WTC11 (cell line): Measurements from ENCODE around the gene TBL1X. TPM values are rescaled to one million over a fixed set of nuclear protein-coding genes. Genes with fewer than 3 reads are reported as not detected.

Source experiments
- ATAC-seq: fragments of 200-7000 bp; cut with Tn5 transposase; 2 replicates; pipeline ENCODE4 v1.10.0; 2021; ENCODE audit warnings: mild to moderate bottlenecking, moderate library complexity
- CTCF ChIA-PET: fragments of 300-600 bp; sonication (Branson Sonifier 250); formaldehyde crosslinking; loops from one replicate; lab custom pipeline; 2021; ENCODE audit warnings: antibody characterized with exemption; lab: Charles Lee
- POLR2A ChIA-PET: fragments of 350-600 bp; sonication (Branson Sonifier 250); formaldehyde crosslinking; loops from one replicate; lab custom pipeline; 2021; ENCODE audit warnings: antibody characterized with exemption; lab: Charles Lee
- DNase-seq: peaks from one replicate; pipeline ENCODE4 v3.0.0; 2021; ENCODE audit warnings: low spot score
- H3K27ac Mint-ChIP-seq: 2 replicates; pipeline ENCODE4 v1.8.0; 2021; ENCODE audit warnings: mixed read lengths
- H3K27me3 Mint-ChIP-seq: 2 replicates; pipeline ENCODE4 v1.8.0; 2021; ENCODE audit warnings: low read depth, mild to moderate bottlenecking, moderate library complexity, mixed read lengths
- H3K36me3 Mint-ChIP-seq: 2 replicates; pipeline ENCODE4 v1.8.0; 2021; ENCODE audit warnings: mixed read lengths
- H3K4me1 Mint-ChIP-seq: 2 replicates; pipeline ENCODE4 v1.8.0; 2022; ENCODE audit warnings: mixed read lengths
- H3K4me3 Mint-ChIP-seq: 2 replicates; pipeline ENCODE4 v1.8.0; 2021; ENCODE audit warnings: mild to moderate bottlenecking, moderate library complexity, mixed read lengths
- H3K9me3 Mint-ChIP-seq: 2 replicates; pipeline ENCODE4 v1.8.0; 2021; ENCODE audit warnings: mixed read lengths
- AFF4 ChIP-seq: sonication (generic); formaldehyde crosslinking; IDR thresholded peaks from 2 replicates; pipeline ENCODE4 v1.8.1; 2023; ENCODE audit warnings: mild to moderate bottlenecking, missing genetic modification reagents, borderline replicate concordance
- AR ChIP-seq: fragments of 250-450 bp; sonication (Bioruptor Pico); IDR thresholded peaks from 2 replicates; pipeline ENCODE4 v1.9.0; 2021; ENCODE audit warnings: mild to moderate bottlenecking
- CBFB ChIP-seq: sonication (generic); formaldehyde crosslinking; IDR thresholded peaks from 2 replicates; pipeline ENCODE4 v1.8.1; 2022; ENCODE audit warnings: mild to moderate bottlenecking, low read depth, missing genetic modification reagents
- CREB1 ChIP-seq: sonication (generic); formaldehyde crosslinking; IDR thresholded peaks from 2 replicates; pipeline ENCODE4 v1.8.0; 2023; ENCODE audit warnings: mild to moderate bottlenecking, missing genetic modification reagents
- E2F1 ChIP-seq: sonication (generic); formaldehyde crosslinking; IDR thresholded peaks from 2 replicates; pipeline ENCODE4 v1.8.0; 2022; ENCODE audit warnings: mild to moderate bottlenecking, missing genetic modification reagents
- ELF4 ChIP-seq: sonication (generic); formaldehyde crosslinking; IDR thresholded peaks from 2 replicates; pipeline ENCODE4 v1.8.1; 2022; ENCODE audit warnings: low read depth, mild to moderate bottlenecking, moderate library complexity, missing genetic modification reagents
- JUN ChIP-seq: sonication (generic); formaldehyde crosslinking; IDR thresholded peaks from 2 replicates; pipeline ENCODE4 v1.8.0; 2023; ENCODE audit warnings: mild to moderate bottlenecking, missing genetic modification reagents
- KAT7 ChIP-seq: sonication (generic); formaldehyde crosslinking; IDR thresholded peaks from 2 replicates; pipeline ENCODE4 v1.8.1; 2023; ENCODE audit warnings: missing genetic modification reagents, mild to moderate bottlenecking, borderline replicate concordance
- MXD4 ChIP-seq: fragments of 250-450 bp; sonication (Bioruptor Pico); IDR thresholded peaks from 2 replicates; pipeline ENCODE4 v1.8.0; 2021; ENCODE audit warnings: mild to moderate bottlenecking, moderate library complexity, borderline replicate concordance
- SOX15 ChIP-seq: fragments of 250-450 bp; sonication (Bioruptor Pico); IDR thresholded peaks from 2 replicates; pipeline ENCODE4 v1.9.0; 2021; ENCODE audit warnings: mild to moderate bottlenecking
- TEAD4 ChIP-seq: sonication (generic); formaldehyde crosslinking; IDR thresholded peaks from 2 replicates; pipeline ENCODE4 v1.8.0; 2022; ENCODE audit warnings: mild to moderate bottlenecking, missing genetic modification reagents
- TP53 ChIP-seq: sonication (generic); formaldehyde crosslinking; IDR thresholded peaks from 2 replicates; pipeline ENCODE4 v1.8.1; 2023; ENCODE audit warnings: mild to moderate bottlenecking, missing genetic modification reagents
- ZBTB21 ChIP-seq: sonication (generic); formaldehyde crosslinking; IDR thresholded peaks from 2 replicates; pipeline ENCODE4 v1.8.1; 2023; ENCODE audit warnings: mild to moderate bottlenecking, missing genetic modification reagents, borderline replicate concordance
- ZMAT4 ChIP-seq: fragments of 250-450 bp; sonication (Bioruptor Pico); IDR thresholded peaks from 2 replicates; pipeline ENCODE4 v1.9.0; 2021; ENCODE audit warnings: mild to moderate bottlenecking
- ZNF138 ChIP-seq: sonication (generic); formaldehyde crosslinking; conservative IDR thresholded peaks from 2 replicates; pipeline ENCODE4 v1.8.1; 2022; ENCODE audit warnings: mild to moderate bottlenecking, moderate library complexity, missing genetic modification reagents
- ZSCAN18 ChIP-seq: fragments of 250-450 bp; sonication (Bioruptor Pico); IDR thresholded peaks from 2 replicates; pipeline ENCODE4 v2.1.2; 2022; ENCODE audit warnings: mild to moderate bottlenecking, moderate library complexity
- total RNA-seq: library from RNA; stranded (reverse); gene quantifications from 3 replicates; pipeline ENCODE4 v1.2.3, GENCODE V29; 2021
- TF ChIP-seq, protein P1 (sequence below): sonication (generic); formaldehyde crosslinking; IDR thresholded peaks from 2 replicates; pipeline ENCODE4 v1.8.0; 2022; ENCODE audit warnings: mild to moderate bottlenecking, missing genetic modification reagents
- TF ChIP-seq, protein P2 (sequence below): sonication (generic); formaldehyde crosslinking; IDR thresholded peaks from 2 replicates; pipeline ENCODE4 v1.8.1; 2022; ENCODE audit warnings: mild to moderate bottlenecking, missing genetic modification reagents, moderate library complexity, borderline replicate concordance
- TF ChIP-seq, protein P3 (sequence below): fragments of 250-450 bp; sonication (Bioruptor Pico); IDR thresholded peaks from 2 replicates; pipeline ENCODE4 v1.8.0; 2021; ENCODE audit warnings: mild to moderate bottlenecking

Gene TBL1X
- total RNA-seq, 1 experiment from 2014 or later, result 27.7 TPM

- TF ChIP-seq AR (no peak), ELF4 (CRISPR knock-in tag) (no peak)
- TF ChIP-seq, protein P1, sequence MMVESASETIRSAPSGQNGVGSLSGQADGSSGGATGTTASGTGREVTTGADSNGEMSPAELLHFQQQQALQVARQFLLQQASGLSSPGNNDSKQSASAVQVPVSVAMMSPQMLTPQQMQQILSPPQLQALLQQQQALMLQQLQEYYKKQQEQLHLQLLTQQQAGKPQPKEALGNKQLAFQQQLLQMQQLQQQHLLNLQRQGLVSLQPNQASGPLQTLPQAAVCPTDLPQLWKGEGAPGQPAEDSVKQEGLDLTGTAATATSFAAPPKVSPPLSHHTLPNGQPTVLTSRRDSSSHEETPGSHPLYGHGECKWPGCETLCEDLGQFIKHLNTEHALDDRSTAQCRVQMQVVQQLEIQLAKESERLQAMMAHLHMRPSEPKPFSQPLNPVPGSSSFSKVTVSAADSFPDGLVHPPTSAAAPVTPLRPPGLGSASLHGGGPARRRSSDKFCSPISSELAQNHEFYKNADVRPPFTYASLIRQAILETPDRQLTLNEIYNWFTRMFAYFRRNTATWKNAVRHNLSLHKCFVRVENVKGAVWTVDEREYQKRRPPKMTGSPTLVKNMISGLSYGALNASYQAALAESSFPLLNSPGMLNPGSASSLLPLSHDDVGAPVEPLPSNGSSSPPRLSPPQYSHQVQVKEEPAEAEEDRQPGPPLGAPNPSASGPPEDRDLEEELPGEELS (CRISPR knock-in tag), result no peak
- TF ChIP-seq, all 79 proteins: peak for 0
These were observed 29.1 kb downstream of the TBL1X start (continued) for GRCh38 chrX:9493936-9494335.

- DNase-seq (no peak), ATAC-seq (no peak)
- ChIA-PET CTCF (no interaction called here), POLR2A (no interaction called here)
- peaks cover 2% of the 10 kb centered on the region; the same call in 1 of the 2 replicates for H3K36me3 Mint-ChIP-seq
- no peak overlapping the region for H3K4me3 Mint-ChIP-seq
- no peak for TF ChIP-seq ZBTB21 (CRISPR knock-in tag)
- TF ChIP-seq TP53 (CRISPR knock-in tag), result no peak
- no peak for TF ChIP-seq E2F1
- TF ChIP-seq KAT7 (CRISPR knock-in tag), result no peak
- TF ChIP-seq AFF4 (CRISPR knock-in tag), result no peak
- no peak for TF ChIP-seq ZMAT4 (CRISPR knock-in tag)
- no peak for TF ChIP-seq CBFB (CRISPR knock-in tag)
- TF ChIP-seq JUN, result no peak
- TF ChIP-seq TEAD4, result no peak
- H3K4me1 Mint-ChIP-seq, result peaks cover 15% of the 10 kb centered on the region
- no peaks in the 10 kb centered on the region for H3K27me3 Mint-ChIP-seq
- no peaks in the 10 kb centered on the region for H3K9me3 Mint-ChIP-seq
- peak overlapping the region; percentile 57; the same call in 1 of the 2 replicates for H3K27ac Mint-ChIP-seq
These were observed 29.9 kb downstream of the TBL1X start for GRCh38 chrX:9494771-9495170.

GRCh38 chrX:9495496-9495895 is 30.6 kb downstream of the TBL1X start:
- no peaks in the 10 kb centered on the region for H3K27me3 Mint-ChIP-seq
- no peaks in the 10 kb centered on the region for H3K9me3 Mint-ChIP-seq
- H3K4me1 Mint-ChIP-seq, result peaks cover 15% of the 10 kb centered on the region
- CTCF ChIA-PET, result no interaction called here
- ATAC-seq, result no peak
- peaks cover 2% of the 10 kb centered on the region; the same call in 1 of the 2 replicates for H3K36me3 Mint-ChIP-seq
- POLR2A ChIA-PET, result no interaction called here
- H3K27ac Mint-ChIP-seq, result peak overlapping the region; percentile 6
- DNase-seq, result no peak
- no peak overlapping the region for H3K4me3 Mint-ChIP-seq
- TF ChIP-seq SOX15 (CRISPR knock-in tag) (no peak), CREB1 (CRISPR knock-in tag) (no peak), ZNF138 (CRISPR knock-in tag) (no peak), ZBTB21 (CRISPR knock-in tag) (no peak), MXD4 (no peak), ZSCAN18 (CRISPR knock-in tag) (no peak), ZMAT4 (CRISPR knock-in tag) (no peak)
- TF ChIP-seq, protein P2, sequence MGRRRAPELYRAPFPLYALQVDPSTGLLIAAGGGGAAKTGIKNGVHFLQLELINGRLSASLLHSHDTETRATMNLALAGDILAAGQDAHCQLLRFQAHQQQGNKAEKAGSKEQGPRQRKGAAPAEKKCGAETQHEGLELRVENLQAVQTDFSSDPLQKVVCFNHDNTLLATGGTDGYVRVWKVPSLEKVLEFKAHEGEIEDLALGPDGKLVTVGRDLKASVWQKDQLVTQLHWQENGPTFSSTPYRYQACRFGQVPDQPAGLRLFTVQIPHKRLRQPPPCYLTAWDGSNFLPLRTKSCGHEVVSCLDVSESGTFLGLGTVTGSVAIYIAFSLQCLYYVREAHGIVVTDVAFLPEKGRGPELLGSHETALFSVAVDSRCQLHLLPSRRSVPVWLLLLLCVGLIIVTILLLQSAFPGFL (CRISPR knock-in tag), result no peak
- TF ChIP-seq, protein P3, sequence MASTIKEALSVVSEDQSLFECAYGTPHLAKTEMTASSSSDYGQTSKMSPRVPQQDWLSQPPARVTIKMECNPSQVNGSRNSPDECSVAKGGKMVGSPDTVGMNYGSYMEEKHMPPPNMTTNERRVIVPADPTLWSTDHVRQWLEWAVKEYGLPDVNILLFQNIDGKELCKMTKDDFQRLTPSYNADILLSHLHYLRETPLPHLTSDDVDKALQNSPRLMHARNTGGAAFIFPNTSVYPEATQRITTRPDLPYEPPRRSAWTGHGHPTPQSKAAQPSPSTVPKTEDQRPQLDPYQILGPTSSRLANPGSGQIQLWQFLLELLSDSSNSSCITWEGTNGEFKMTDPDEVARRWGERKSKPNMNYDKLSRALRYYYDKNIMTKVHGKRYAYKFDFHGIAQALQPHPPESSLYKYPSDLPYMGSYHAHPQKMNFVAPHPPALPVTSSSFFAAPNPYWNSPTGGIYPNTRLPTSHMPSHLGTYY (CRISPR knock-in tag), result no peak
